HCEC 1CT (cell line): ENCODE measurements around the gene HAGHL.
A peak's percentile ranks its signal among the peaks of the same experiment; 100 is the strongest.

ENCODE experiments used
- DNase-seq: peaks from one replicate; pipeline ENCODE4 v3.0.0-alpha.2; 2017

HAGHL gene

GRCh38 chr16:708959-709358 is 17.9 kb upstream of the HAGHL start:
- DNase-seq: no peak

GRCh38 chr16:709566-710499 is 17.1 kb upstream of the HAGHL start:
- DNase-seq: peak; percentile 71

- no peak for DNase-seq
Measured at GRCh38 chr16:710500-711075, 16.3 kb upstream of the HAGHL start.

- no peak for DNase-seq
Measured at GRCh38 chr16:711084-711483, 15.8 kb upstream of the HAGHL start.

- peak; percentile 66 for DNase-seq
Measured at GRCh38 chr16:711548-712320, 15.2 kb upstream of the HAGHL start.

- DNase-seq: peak; percentile 98
Measured at GRCh38 chr16:712740-713250, 14.1 kb upstream of the HAGHL start.

- DNase-seq: no peak
Measured at GRCh38 chr16:714079-714478, 12.8 kb upstream of the HAGHL start.

GRCh38 chr16:714558-715476 is 12.1 kb upstream of the HAGHL start, which contains the start of gene METRN:
TSS of gene METRN (plus strand) at chr16:715118. CDS start at chr16:715290, 172 bp downstream.
- DNase-seq: peak; percentile 88

- peak; percentile 36 for DNase-seq
Measured at GRCh38 chr16:715477-716199, 11.3 kb upstream of the HAGHL start.

- peak; percentile 22 for DNase-seq
Measured at GRCh38 chr16:716200-716568, 10.7 kb upstream of the HAGHL start.

GRCh38 chr16:716768-717325 is 10.1 kb upstream of the HAGHL start:
- DNase-seq: no peak

- DNase-seq: no peak
Measured at GRCh38 chr16:717450-718245, 9.3 kb upstream of the HAGHL start.

GRCh38 chr16:718389-718788 is 8.5 kb upstream of the HAGHL start:
- DNase-seq: no peak

- DNase-seq: no peak
Measured at GRCh38 chr16:718922-719321, 8.0 kb upstream of the HAGHL start.

- no peak for DNase-seq
Measured at GRCh38 chr16:719815-720446, 7.0 kb upstream of the HAGHL start.

- DNase-seq: peak; percentile 57
Measured at GRCh38 chr16:720447-720989, 6.4 kb upstream of the HAGHL start.

- peak; percentile 78 for DNase-seq
Measured at GRCh38 chr16:720990-721764, 5.7 kb upstream of the HAGHL start, which contains the start of gene ANTKMT. TSS of gene ANTKMT (plus strand) at chr16:721146. CDS start at chr16:721275, 129 bp downstream.

- no peak for DNase-seq
Measured at GRCh38 chr16:721765-722540, 5.0 kb upstream of the HAGHL start.
